Occipital lobe (tissue), 2 donors: ENCODE results near the gene SELENOS. TPM values are rescaled to one million over a fixed set of nuclear protein-coding genes. Genes with fewer than 3 reads are reported as not detected.
"Not testable (repeated sequence)": the region's sequence is repeated elsewhere in the genome, so short reads cannot be mapped to it uniquely, and the experiment has no call there.

Source experiments
- DNase-seq: peaks from one replicate; lab custom pipeline; 2025; lab: John Stamatoyannopoulos, UW
- total RNA-seq: library from RNA; depleted of rRNA; stranded (reverse); fragments of >200 nt; gene quantifications from one replicate; pipeline ENCODE4 v1.2.3, GENCODE V29; 2014

Gene SELENOS
- total RNA-seq, 1 donor from 2014 or later: 40.1 TPM

GRCh38 chr15:101310161-101310480, 32.8 kb upstream of the SELENOS start:
- no peak for DNase-seq

GRCh38 chr15:101309436-101310160, 32.3 kb upstream of the SELENOS start:
- no peak for DNase-seq

GRCh38 chr15:101308604-101309435, 31.5 kb upstream of the SELENOS start:
- DNase-seq: no peak

- DNase-seq: no peak
Observed at GRCh38 chr15:101307897-101308603, 30.8 kb upstream of the SELENOS start.

GRCh38 chr15:101307048-101307896, 30.0 kb upstream of the SELENOS start:
- no peak for DNase-seq

GRCh38 chr15:101306341-101307047, 29.2 kb upstream of the SELENOS start:
- DNase-seq: no peak

- DNase-seq: no peak
Observed at GRCh38 chr15:101305820-101306255, 28.6 kb upstream of the SELENOS start.

GRCh38 chr15:101303408-101303807, 26.1 kb upstream of the SELENOS start:
- DNase-seq: no peak

- no peak for DNase-seq
Observed at GRCh38 chr15:101296418-101297405, 19.4 kb upstream of the SELENOS start.

- no peak for DNase-seq
Observed at GRCh38 chr15:101295607-101296161, 18.4 kb upstream of the SELENOS start.

- DNase-seq: peak; percentile 92
Observed at GRCh38 chr15:101294731-101295606, 17.7 kb upstream of the SELENOS start, which contains the start of gene SNRPA1. Gene SNRPA1, minus strand, starts transcription at chr15:101295248. Its CDS starts 70 bp downstream, at chr15:101295178.

- DNase-seq: no peak
Observed at GRCh38 chr15:101293122-101293521, 15.8 kb upstream of the SELENOS start.

GRCh38 chr15:101288905-101289513, 11.7 kb upstream of the SELENOS start:
- DNase-seq: no peak

- DNase-seq: not testable (repeated sequence)
Observed at GRCh38 chr15:101287342-101287741, 10.1 kb upstream of the SELENOS start.

GRCh38 chr15:101286471-101287114, 9.3 kb upstream of the SELENOS start:
- DNase-seq: no peak

- DNase-seq: no peak
Observed at GRCh38 chr15:101283931-101284330, 6.6 kb upstream of the SELENOS start.

- DNase-seq: no peak
Observed at GRCh38 chr15:101280007-101280406, 2.7 kb upstream of the SELENOS start.
